CD4-positive, alpha-beta T cell (primary cell): ENCODE measurements around the gene PTPRN2. TPM values are rescaled to one million over a fixed set of nuclear protein-coding genes. Genes with fewer than 3 reads are reported as not detected.

Source experiments
- ATAC-seq: fragments of 200-7000 bp; cut with Tn5 transposase; one replicate; pipeline ENCODE4 v1.10.0; 2022; ENCODE audit warnings: mild to moderate bottlenecking; ENCODE audit not compliant: poor library complexity
- CTCF ChIA-PET: fragments of 350-600 bp; sonication (Branson Sonifier 250); formaldehyde crosslinking; loops from one replicate; lab custom pipeline; 2021; ENCODE audit warnings: antibody characterized with exemption, inconsistent platforms; lab: Charles Lee
- POLR2A ChIA-PET: fragments of 350-600 bp; sonication (Branson Sonifier 250); formaldehyde crosslinking; loops from one replicate; lab custom pipeline; 2021; ENCODE audit warnings: antibody characterized with exemption, inconsistent platforms; lab: Charles Lee
- DNase-seq, 14 experiments: peaks; one replicate each; pipeline ENCODE4 v3.0.0-alpha.2; 2013 to 2020; ENCODE audit warnings: mixed read lengths in 2 of 14
- H3K27ac ChIP-seq, 2 donors: one replicate each; pipeline versions ENCODE4 v1.5.1 to v1.7.0; 2013; ENCODE audit warnings: low read length in 2 of 2, low read depth in 1 of 2, mild to moderate bottlenecking in 1 of 2
- H3K27me3 ChIP-seq, 2 experiments: 1 replicate in 1 of 2; 2 replicates in 1 of 2; pipeline versions ENCODE4 v1.6.1 to v1.7.0; 2013; ENCODE audit warnings: low read length in 2 of 2, control low read depth in 1 of 2, mild to moderate bottlenecking in 1 of 2, moderate library complexity in 1 of 2; ENCODE audit not compliant: insufficient read depth in 2 of 2, control insufficient read depth in 1 of 2
- H3K36me3 ChIP-seq: one replicate; pipeline ENCODE4 v1.6.1; 2013; ENCODE audit warnings: low read length, control low read depth; ENCODE audit not compliant: insufficient read depth
- H3K4me1 ChIP-seq: one replicate; pipeline ENCODE4 v1.6.1; 2013; ENCODE audit warnings: low read length, control low read depth; ENCODE audit not compliant: insufficient read depth
- H3K4me3 ChIP-seq: one replicate; pipeline ENCODE4 v1.5.1; 2013; ENCODE audit warnings: mild to moderate bottlenecking, low read length, moderate library complexity
- H3K9me3 ChIP-seq, 2 experiments: 1 replicate in 1 of 2; 2 replicates in 1 of 2; pipeline versions ENCODE4 v1.6.1 to v1.7.0; 2013; ENCODE audit warnings: low read length in 2 of 2, mild to moderate bottlenecking in 2 of 2, control low read depth in 1 of 2, moderate library complexity in 1 of 2; ENCODE audit not compliant: control insufficient read depth in 1 of 2, insufficient read depth in 1 of 2
- H3K27ac Mint-ChIP-seq: one replicate; pipeline ENCODE4 v1.8.0; 2020; ENCODE audit warnings: mixed read lengths
- H3K27me3 Mint-ChIP-seq: one replicate; pipeline ENCODE4 v1.8.0; 2021; ENCODE audit warnings: mixed read lengths
- H3K36me3 Mint-ChIP-seq: one replicate; pipeline ENCODE4 v1.8.0; 2021; ENCODE audit warnings: low read depth, mixed read lengths
- H3K4me1 Mint-ChIP-seq: one replicate; pipeline ENCODE4 v1.8.0; 2021; ENCODE audit warnings: low read depth, mixed read lengths
- H3K4me3 Mint-ChIP-seq: one replicate; pipeline ENCODE4 v1.8.0; 2020; ENCODE audit warnings: mild to moderate bottlenecking, mixed read lengths
- H3K9me3 Mint-ChIP-seq: one replicate; pipeline ENCODE4 v1.8.0; 2020; ENCODE audit warnings: mixed read lengths
- CTCF ChIP-seq: fragments of 200-600 bp; IDR thresholded peaks from one replicate; pipeline ENCODE4 v1.8.0; 2022; ENCODE audit warnings: antibody characterized with exemption, mild to moderate bottlenecking
- intact Hi-C, 2 experiments: fragments of 100-400 bp; cut with DNase I in 1 of 2; cut with micrococcal nuclease in 1 of 2; formaldehyde crosslinking; loops; one replicate each; pipeline versions ENCODE4 v1.15.1 to v1.9.0; 2023 to 2025; cut with DNase I, micrococcal nuclease
- total RNA-seq, 174 experiments: library from RNA in 2 of 174; stranded (reverse) in 2 of 174; gene quantifications; one replicate each; pipeline ENCODE4 v1.2.3 and lab custom pipeline; 2021 to 2026

The PTPRN2 gene
- total RNA-seq, 2 experiments from 2014 or later: 0.34 to 0.44 TPM

DNA sequence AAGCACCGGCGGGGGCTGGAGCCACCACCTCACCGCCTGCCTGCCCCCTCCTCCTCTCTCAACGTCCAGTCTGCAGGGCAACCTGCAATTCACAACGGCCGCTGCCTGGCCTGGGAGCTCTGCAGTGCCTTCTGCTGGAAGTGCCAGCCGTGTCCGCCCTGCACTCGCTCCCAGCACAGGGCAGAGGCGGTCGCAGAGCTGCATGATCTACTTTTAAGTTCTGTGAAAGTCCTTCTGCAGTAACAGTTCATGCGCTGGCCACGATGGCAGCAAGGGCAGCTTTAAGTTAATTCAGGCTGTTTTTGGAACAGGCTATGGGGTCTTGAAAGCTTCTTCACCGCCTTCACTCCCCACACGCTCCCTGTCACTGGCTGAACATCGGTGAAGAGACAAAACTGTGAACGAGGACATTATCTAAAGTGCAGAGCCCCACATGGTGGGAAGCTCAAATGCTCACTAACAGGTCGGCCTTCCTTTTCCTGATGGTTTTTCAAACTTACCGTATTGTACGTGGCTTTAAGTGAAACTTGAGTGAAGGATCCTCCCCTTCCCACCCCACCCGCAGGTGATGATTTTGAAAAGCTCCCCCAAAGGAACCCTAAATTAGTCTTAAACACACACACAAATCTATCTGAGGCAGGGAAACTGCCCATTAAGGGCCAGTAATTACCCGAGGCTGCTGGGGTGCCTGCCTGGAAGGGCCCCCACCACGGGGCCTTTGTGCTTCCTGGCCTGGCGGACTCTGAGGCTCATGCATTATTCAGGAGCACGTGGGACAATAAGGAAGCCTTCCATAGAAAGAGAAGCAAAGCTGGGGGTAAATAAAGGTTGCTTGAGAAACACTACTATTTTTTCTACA lies 746.5 kb downstream of the PTPRN2 start:
- H3K4me3 ChIP-seq: no peak overlapping the region
- H3K27ac Mint-ChIP-seq: no peak overlapping the region
- no peaks in the 10 kb centered on the region for H3K9me3 Mint-ChIP-seq
- H3K4me3 Mint-ChIP-seq: no peak overlapping the region
- H3K4me1 ChIP-seq: peaks cover 7% of the 10 kb centered on the region
- peaks cover 0 to 6% of the 10 kb centered on the region in 2 experiments for H3K27me3 ChIP-seq
- TF ChIP-seq CTCF: no peak
- H3K4me1 Mint-ChIP-seq: peaks cover 3% of the 10 kb centered on the region
- POLR2A ChIA-PET: no interaction called here
- H3K36me3 ChIP-seq: no peaks in the 10 kb centered on the region
- H3K36me3 Mint-ChIP-seq: no peaks in the 10 kb centered on the region
- intact Hi-C loops: no loop called here
- DNase-seq: no peak
- CTCF ChIA-PET: no interaction called here
- H3K27ac ChIP-seq: no peak overlapping the region
- H3K9me3 ChIP-seq: peaks cover 0 to 21% of the 10 kb centered on the region in 2 experiments
- ATAC-seq: no peak
- H3K27me3 Mint-ChIP-seq: no peaks in the 10 kb centered on the region

- POLR2A ChIA-PET: no interaction called here
- TF ChIP-seq CTCF: no peak
- intact Hi-C loops: no loop called here
Measured at GRCh38 chr7:157840174-157840913, 747.3 kb downstream of the PTPRN2 start.

DNA sequence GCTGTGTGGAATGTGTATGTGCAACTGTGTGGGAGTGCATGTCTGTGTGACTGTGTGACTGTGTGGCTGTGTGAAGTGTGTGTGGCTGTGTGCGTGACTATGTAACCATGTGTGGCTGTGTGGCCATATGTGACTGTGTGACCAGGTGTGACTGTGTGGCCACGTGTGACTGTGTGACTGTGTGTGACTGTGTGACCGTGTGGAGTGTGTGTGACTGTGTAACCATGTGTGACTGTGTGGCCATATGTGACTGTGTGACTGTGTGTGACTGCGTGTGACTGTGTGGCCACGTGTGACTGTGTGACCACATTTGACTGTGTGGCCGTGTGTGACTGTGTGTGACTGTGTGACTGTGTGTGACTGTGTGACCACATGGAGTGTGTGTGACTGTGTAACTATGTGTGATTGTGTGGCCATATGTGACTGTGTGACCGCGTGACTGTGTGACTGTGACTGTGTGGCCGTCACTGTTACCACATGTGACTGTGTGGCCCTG lies 747.9 kb downstream of the PTPRN2 start:
- peaks cover 6% of the 10 kb centered on the region for H3K4me1 Mint-ChIP-seq
- H3K27me3 ChIP-seq: peaks cover 0 to 6% of the 10 kb centered on the region in 2 experiments
- H3K27me3 Mint-ChIP-seq: no peaks in the 10 kb centered on the region

More at GRCh38 chr7:157840174-157840913, 747.3 kb downstream of the PTPRN2 start:
- H3K27ac ChIP-seq: no peak overlapping the region
- Mint-ChIP-seq H3K27ac (no peak overlapping the region), H3K36me3 (no peaks in the 10 kb centered on the region), H3K27me3 (no peaks in the 10 kb centered on the region), H3K4me3 (no peak overlapping the region), H3K9me3 (no peaks in the 10 kb centered on the region), H3K4me1 (peaks cover 6% of the 10 kb centered on the region)
- H3K4me1 ChIP-seq: peaks cover 3% of the 10 kb centered on the region
- no peak for ATAC-seq
- no peak overlapping the region for H3K4me3 ChIP-seq
- peaks cover 0 to 21% of the 10 kb centered on the region in 2 experiments for H3K9me3 ChIP-seq
- DNase-seq: no peak
- no peaks in the 10 kb centered on the region for H3K36me3 ChIP-seq
- H3K27me3 ChIP-seq: peaks cover 0 to 6% of the 10 kb centered on the region in 2 experiments
- CTCF ChIA-PET: no interaction called here

More for the DNA sequence above, 747.9 kb downstream of the PTPRN2 start:
- no peak overlapping the region for H3K27ac ChIP-seq
- H3K4me3 ChIP-seq: no peak overlapping the region
- Mint-ChIP-seq H3K9me3 (no peaks in the 10 kb centered on the region), H3K36me3 (no peaks in the 10 kb centered on the region), H3K27ac (no peak overlapping the region), H3K4me3 (no peak overlapping the region)
- POLR2A ChIA-PET: no interaction called here
- CTCF ChIA-PET: no interaction called here
- ATAC-seq (no peak), DNase-seq (no peak)
- intact Hi-C loops: no loop called here
- no peak for TF ChIP-seq CTCF
- peaks cover 0 to 21% of the 10 kb centered on the region in 2 experiments for H3K9me3 ChIP-seq
- no peaks in the 10 kb centered on the region for H3K36me3 ChIP-seq
- H3K4me1 ChIP-seq: no peaks in the 10 kb centered on the region
